K562 (cell line): ENCODE data around the gene PHF11. TPM values are rescaled to one million over a fixed set of nuclear protein-coding genes. Genes with fewer than 3 reads are reported as not detected.

ENCODE experiments used
- ATAC-seq: fragments of 200-7000 bp; cut with Tn5 transposase; 3 replicates; pipeline ENCODE4 v1.9.1; 2020; ENCODE audit warnings: moderate library complexity
- BruUV-seq: library from RNA; stranded (reverse); fragments of 400-500 nt; replicated peaks from 2 replicates; lab custom pipeline; 2021; lab: Mats Ljungman, UMichigan
- CTCF ChIA-PET: fragments of 300-600 bp; formaldehyde crosslinking; extraction: SDS; loops from one replicate; lab custom pipeline; 2021; ENCODE audit warnings: low intra/inter-chr PET ratio; lab: Yijun Ruan, JAX
- POLR2A ChIA-PET: fragments of 300-600, 350-650 bp; sonication (Branson Sonifier 250); formaldehyde crosslinking; extraction: SDS; loops from one replicate; lab custom pipeline; 2021; ENCODE audit warnings: antibody characterized with exemption, inconsistent platforms; lab: Yijun Ruan, JAX
- DNase-seq, 4 experiments: peaks; one replicate each; pipeline versions ENCODE4 v3.0.0 to v3.0.0-alpha.2; 2011 to 2018; ENCODE audit warnings: low spot score in 3 of 4, mixed read lengths in 3 of 4; ENCODE audit errors: extremely low read depth in 1 of 4
- FAIRE-seq: peaks from 2 replicates; lab custom pipeline; 2011; peaks lifted over from hg19 to GRCh38; lab: Jason Lieb, UNC
- H2AFZ ChIP-seq: 2 replicates; pipeline ENCODE4 v1.6.0; 2011; ENCODE audit warnings: low read depth, low read length, control low read depth, inconsistent platforms
- H3K27ac ChIP-seq: fragments of 200-600 bp; 3 replicates; pipeline ENCODE4 v1.8.0; 2011; ENCODE audit warnings: low read depth, mild to moderate bottlenecking, control low read depth, inconsistent platforms, low read length, moderate library complexity, mixed read lengths; ENCODE audit errors: extremely low read depth
- H3K27me3 ChIP-seq, 2 experiments: fragments of 300-600 bp in 1 of 2; 2 replicates in 1 of 2; 3 replicates in 1 of 2; pipeline versions ENCODE4 v1.6.0 to v1.8.0; 2011; ENCODE audit warnings: inconsistent platforms in 2 of 2, low read length in 2 of 2, mild to moderate bottlenecking in 1 of 2, mixed read lengths in 1 of 2, moderate library complexity in 1 of 2; ENCODE audit not compliant: control insufficient read depth in 2 of 2, insufficient read depth in 2 of 2
- H3K36me3 ChIP-seq: fragments of 300-600 bp; 3 replicates; pipeline ENCODE4 v1.8.0; 2011; ENCODE audit warnings: mild to moderate bottlenecking, low read length, inconsistent platforms; ENCODE audit not compliant: control insufficient read depth, insufficient read depth
- H3K4me1 ChIP-seq, 2 experiments: fragments of 200-600 bp in 1 of 2; replicated peaks in 1 of 2; 2 replicates in 1 of 2; 3 replicates in 1 of 2; pipeline versions ENCODE4 v1.5.1 to v1.8.0; 2011; ENCODE audit warnings: inconsistent platforms in 2 of 2, low read length in 2 of 2, mild to moderate bottlenecking in 1 of 2, mixed read lengths in 1 of 2, moderate library complexity in 1 of 2; ENCODE audit not compliant: control insufficient read depth in 2 of 2, insufficient read depth in 2 of 2
- H3K4me2 ChIP-seq: 2 replicates; pipeline ENCODE4 v1.6.1; 2011; ENCODE audit warnings: low read length, control low read depth, inconsistent platforms, mixed read lengths; ENCODE audit not compliant: insufficient read depth
- H3K4me3 ChIP-seq: fragments of 200-600 bp; sonication (generic), shearing (Covaris generic); 2 replicates; pipeline ENCODE4 v1.5.1; 2016; ENCODE audit warnings: control low read depth, inconsistent platforms
- H3K79me2 ChIP-seq: fragments of 200-600 bp; 3 replicates; pipeline ENCODE4 v1.8.0; 2011; ENCODE audit warnings: low read length, inconsistent platforms; ENCODE audit not compliant: control insufficient read depth, insufficient read depth
- H3K9ac ChIP-seq, 2 experiments: 2 replicates each; pipeline versions ENCODE4 v1.6.0 to v1.6.1; 2011; ENCODE audit warnings: low read depth in 2 of 2, low read length in 2 of 2, control low read depth in 1 of 2, inconsistent platforms in 1 of 2, mild to moderate bottlenecking in 1 of 2, mixed read lengths in 1 of 2; ENCODE audit not compliant: insufficient read depth in 1 of 2
- H3K9me1 ChIP-seq: one replicate; pipeline ENCODE4 v1.6.0; 2011; ENCODE audit warnings: inconsistent platforms, mild to moderate bottlenecking, low read length, moderate library complexity; ENCODE audit not compliant: control insufficient read depth, insufficient read depth
- H3K9me3 ChIP-seq: replicated peaks from 2 replicates; pipeline ENCODE4 v1.5.1; 2011; ENCODE audit warnings: low read depth, low read length, inconsistent platforms; ENCODE audit not compliant: control insufficient read depth, insufficient read depth
- H4K20me1 ChIP-seq: replicated peaks from 2 replicates; pipeline ENCODE4 v1.6.1; 2011; ENCODE audit warnings: low read length, inconsistent platforms, mixed read lengths; ENCODE audit not compliant: control insufficient read depth, insufficient read depth
- CBX8 ChIP-seq: fragments of 200-600 bp; sonication (generic); IDR thresholded peaks from 2 replicates; pipeline ENCODE4 v1.6.1; 2012; ENCODE audit warnings: borderline replicate concordance, mixed run types, low read depth, mild to moderate bottlenecking, moderate library complexity, mixed read lengths, low read length, control low read depth, inconsistent platforms; ENCODE audit not compliant: poor library complexity, severe bottlenecking; ENCODE audit errors: extremely low read depth
- CSDE1 ChIP-seq, 2 experiments: fragments of 450-650 bp; IDR thresholded peaks; 2 replicates each; pipeline ENCODE4 v1.6.1; 2016; ENCODE audit warnings: mild to moderate bottlenecking in 1 of 2
- FIP1L1 ChIP-seq: fragments of 200-400 bp; formaldehyde crosslinking; IDR thresholded peaks from 2 replicates; pipeline ENCODE4 v1.6.1; 2018; ENCODE audit warnings: mild to moderate bottlenecking, low read depth, low read length; ENCODE audit not compliant: poor library complexity, severe bottlenecking
- HNRNPH1 ChIP-seq: fragments of 200-400 bp; formaldehyde crosslinking; optimal IDR thresholded peaks from 2 replicates; pipeline ENCODE3; 2017; ENCODE audit warnings: low read depth, mild to moderate bottlenecking, low read length, moderate library complexity
- KLF6 ChIP-seq: fragments of 250-450 bp; sonication (Bioruptor Pico); IDR thresholded peaks from 2 replicates; pipeline ENCODE4 v1.4.0; 2020; ENCODE audit warnings: mild to moderate bottlenecking, moderate library complexity, borderline replicate concordance
- NCOA4 ChIP-seq: fragments of 450-650 bp; IDR thresholded peaks from 2 replicates; pipeline ENCODE4 v1.6.1; 2018; ENCODE audit warnings: mild to moderate bottlenecking; ENCODE audit not compliant: partially characterized antibody
- PHF8 ChIP-seq: fragments of 200-600 bp; sonication (generic); IDR thresholded peaks from 2 replicates; pipeline ENCODE4 v1.6.1; 2012; ENCODE audit warnings: mixed run types, mild to moderate bottlenecking, inconsistent platforms, low read length, moderate library complexity, borderline replicate concordance
- RB1 ChIP-seq: fragments of 450-650 bp; IDR thresholded peaks from 2 replicates; pipeline ENCODE4 v1.6.1; 2017; ENCODE audit warnings: low read depth, mild to moderate bottlenecking
- SETDB1 ChIP-seq: IDR thresholded peaks from one replicate; pipeline ENCODE4 v1.6.1; 2012; ENCODE audit warnings: low read length, control low read depth, inconsistent platforms
- TAF9B ChIP-seq: fragments of 450-650 bp; IDR thresholded peaks from 2 replicates; pipeline ENCODE4 v1.6.1; 2018; ENCODE audit warnings: mild to moderate bottlenecking; ENCODE audit not compliant: partially characterized antibody
- XRCC4 ChIP-seq: IDR thresholded peaks from one replicate; pipeline ENCODE4 v1.6.1; 2011; ENCODE audit not compliant: insufficient read depth, insufficient read length; ENCODE audit errors: extremely low read depth
- YBX1 ChIP-seq: fragments of 450-650 bp; IDR thresholded peaks from 2 replicates; pipeline ENCODE4 v1.7.1; 2016; ENCODE audit warnings: mild to moderate bottlenecking
- ZC3H11A ChIP-seq: IDR thresholded peaks from 2 replicates; pipeline ENCODE4 v1.6.1; 2012; ENCODE audit warnings: low read depth, low read length, improper control_type of control experiment
- ZFP1 ChIP-seq: fragments of 450-650 bp; formaldehyde crosslinking; IDR thresholded peaks from 2 replicates; pipeline ENCODE4 v1.4.0; 2020; ENCODE audit warnings: mild to moderate bottlenecking, mixed read lengths
- ZSCAN32 ChIP-seq: fragments of 450-650 bp; formaldehyde crosslinking; IDR thresholded peaks from 2 replicates; pipeline ENCODE4 v1.4.0; 2020; ENCODE audit warnings: mild to moderate bottlenecking, moderate library complexity
- WGBS: fragments of 100-300 bp; shearing (Covaris generic); methylation state at CpG from one replicate; pipeline ENCODE4 v1.1.6; 2016; ENCODE audit warnings: low coverage, mixed read lengths; ENCODE audit not compliant: insufficient coverage; ENCODE audit errors: missing lambda C conversion rate; 5-methylcytosine and 5-hydroxymethylcytosine counted together
- in situ Hi-C: fragments of 300-500 bp; cut with MboI; formaldehyde crosslinking; loops from 4 replicates; pipeline ENCODE4 v1.15.0; 2018; ENCODE audit warnings: inconsistent platforms, mixed read lengths
- intact Hi-C: fragments of 100-400 bp; cut with micrococcal nuclease; formaldehyde crosslinking; loops from 2 replicates; pipeline ENCODE4 v1.14.2; 2022
- polyA plus RNA-seq, 8 experiments: library from polyadenylated mRNA; depleted of rRNA in 4 of 8; stranded (reverse) in 5 of 8; unstranded in 3 of 8; fragments of >200 nt; fragmentation: Nextera tagmentation in 2 of 8; fragmentation: Illumina TruSeq in 1 of 8; extraction: Ambion mirVana in 2 of 8; extraction: Trizol in 1 of 8; gene quantifications; 2 replicates each; pipeline versions ENCODE4 v1.2.1 to v1.2.3, GENCODE V29; 2011 to 2014; ENCODE audit warnings: inconsistent platforms in 1 of 8, missing spikeins in 1 of 8
- total RNA-seq, 7 experiments: library from RNA; depleted of rRNA in 6 of 7; stranded (reverse); fragments of >200 nt in 6 of 7; fragmentation: Illumina TruSeq in 2 of 7; extraction: Trizol in 2 of 7; gene quantifications; 2 replicates each; pipeline versions ENCODE4 v1.2.1 to v1.2.3, GENCODE V29; 2011 to 2021; ENCODE audit warnings: low replicate concordance in 1 of 7
- TF ChIP-seq, protein P1 (sequence below): fragments of 450-650 bp; IDR thresholded peaks from 2 replicates; pipeline ENCODE4 v1.6.1; 2014; ENCODE audit warnings: low read depth, mild to moderate bottlenecking, moderate library complexity, borderline replicate concordance
- TF ChIP-seq, protein P2 (sequence below): IDR thresholded peaks from 2 replicates; pipeline ENCODE4 v1.6.1; 2012; ENCODE audit warnings: low read depth, low read length, improper control_type of control experiment, borderline replicate concordance

Gene PHF11
- total and polyA plus RNA-seq, 9 of the 15 experiments (the other 6 are each of a cell fraction or from before 2014, with no cell fraction given) = 1.9 to 7.0 (median 5.3) TPM

DNA sequence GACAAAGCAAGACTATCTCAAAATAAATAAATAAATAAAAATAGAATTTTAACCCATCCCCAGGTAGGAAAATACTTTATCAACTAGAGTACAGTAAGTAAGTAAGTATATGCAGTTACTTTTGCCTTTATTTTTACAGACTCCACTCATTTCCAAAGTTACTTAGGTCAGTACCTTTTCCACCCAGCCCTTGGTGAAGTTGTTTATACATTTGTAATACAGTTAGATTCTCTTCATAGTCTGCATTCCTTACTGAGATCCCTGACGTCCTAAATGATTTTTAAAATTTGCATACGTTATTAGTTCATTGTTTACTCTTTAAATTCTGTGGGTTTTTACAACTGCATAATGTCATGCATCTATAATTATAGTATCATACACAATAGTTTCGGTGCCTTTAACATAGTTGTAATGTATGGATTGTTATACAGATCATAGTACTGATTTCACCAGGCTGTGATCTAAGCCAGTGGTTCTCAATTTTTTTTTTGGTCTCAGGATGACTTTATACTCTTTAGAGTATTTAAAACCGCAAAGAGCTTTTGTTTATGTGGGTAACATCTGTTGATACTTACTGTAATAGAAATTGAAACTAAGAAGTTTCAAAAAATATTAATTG lies 41.3 kb upstream of the PHF11 start:
- no TSS peak for BruUV-seq
- no peak for DNase-seq
- H3K36me3 ChIP-seq = no peaks in the 10 kb centered on the region
- ATAC-seq = no peak
- no peak overlapping the region for H3K4me3 ChIP-seq
- intact Hi-C loops = no loop called here
- no peak overlapping the region for H3K9ac ChIP-seq
- POLR2A ChIA-PET = interaction anchor here (1.1 kb wide), 1 partner anchor 10 kb away, joined by 3 read pairs; no protein-coding TSS in a partner anchor
- TF ChIP-seq ZFP1 (CRISPR knock-in tag) (no peak), TAF9B (no peak), PHF8 (no peak), ZC3H11A (no peak), FIP1L1 (no peak), XRCC4 (no peak), HNRNPH1 (no peak), RB1 (no peak), NCOA4 (no peak), KLF6 (no peak), ZSCAN32 (CRISPR knock-in tag) (no peak), SETDB1 (no peak), CSDE1 (IDR thresholded peaks at IDR 0.05) (no peak), CBX8 (no peak), YBX1 (no peak)
- TF ChIP-seq, protein P1, sequence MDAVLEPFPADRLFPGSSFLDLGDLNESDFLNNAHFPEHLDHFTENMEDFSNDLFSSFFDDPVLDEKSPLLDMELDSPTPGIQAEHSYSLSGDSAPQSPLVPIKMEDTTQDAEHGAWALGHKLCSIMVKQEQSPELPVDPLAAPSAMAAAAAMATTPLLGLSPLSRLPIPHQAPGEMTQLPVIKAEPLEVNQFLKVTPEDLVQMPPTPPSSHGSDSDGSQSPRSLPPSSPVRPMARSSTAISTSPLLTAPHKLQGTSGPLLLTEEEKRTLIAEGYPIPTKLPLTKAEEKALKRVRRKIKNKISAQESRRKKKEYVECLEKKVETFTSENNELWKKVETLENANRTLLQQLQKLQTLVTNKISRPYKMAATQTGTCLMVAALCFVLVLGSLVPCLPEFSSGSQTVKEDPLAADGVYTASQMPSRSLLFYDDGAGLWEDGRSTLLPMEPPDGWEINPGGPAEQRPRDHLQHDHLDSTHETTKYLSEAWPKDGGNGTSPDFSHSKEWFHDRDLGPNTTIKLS = no peak
- TF ChIP-seq, protein P2, sequence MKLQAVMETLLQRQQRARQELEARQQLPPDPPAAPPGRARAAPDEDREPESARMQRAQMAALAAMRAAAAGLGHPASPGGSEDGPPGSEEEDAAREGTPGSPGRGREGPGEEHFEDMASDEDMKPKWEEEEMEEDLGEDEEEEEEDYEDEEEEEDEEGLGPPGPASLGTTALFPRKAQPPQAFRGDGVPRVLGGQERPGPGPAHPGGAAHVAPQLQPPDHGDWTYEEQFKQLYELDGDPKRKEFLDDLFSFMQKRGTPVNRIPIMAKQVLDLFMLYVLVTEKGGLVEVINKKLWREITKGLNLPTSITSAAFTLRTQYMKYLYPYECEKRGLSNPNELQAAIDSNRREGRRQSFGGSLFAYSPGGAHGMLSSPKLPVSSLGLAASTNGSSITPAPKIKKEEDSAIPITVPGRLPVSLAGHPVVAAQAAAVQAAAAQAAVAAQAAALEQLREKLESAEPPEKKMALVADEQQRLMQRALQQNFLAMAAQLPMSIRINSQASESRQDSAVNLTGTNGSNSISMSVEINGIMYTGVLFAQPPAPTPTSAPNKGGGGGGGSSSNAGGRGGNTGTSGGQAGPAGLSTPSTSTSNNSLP = no peak
- TF ChIP-seq, all 486 proteins: peak for 0
- peaks cover 12% of the 10 kb centered on the region; the same call in 2 of the 3 replicates for H3K79me2 ChIP-seq
- no peak overlapping the region for H2AFZ ChIP-seq
- 75% methylated on average over 4 of the region's 4 CpGs for WGBS
- H3K27ac ChIP-seq = no peak overlapping the region
- no peaks in the 10 kb centered on the region for H3K9me1 ChIP-seq
- CTCF ChIA-PET = no interaction called here
- no peaks in the 10 kb centered on the region for H3K9me3 ChIP-seq
- FAIRE-seq = no peak
- in situ Hi-C loops = no loop called here
- H4K20me1 ChIP-seq = no peaks in the 10 kb centered on the region
- no peaks in the 10 kb centered on the region for H3K4me1 ChIP-seq
- H3K4me2 ChIP-seq = no peak overlapping the region
- H3K27me3 ChIP-seq = no peaks in the 10 kb centered on the region
